Stimulated activated CD4-positive, alpha-beta T cell treated with anti-CD3 and anti-CD28 coated beads, Interleukin-2, amount 100 ng/mL, for 24 hours (primary cell): ENCODE results near the gene CREB3L1.
A peak's percentile ranks its signal among the peaks of the same experiment; 100 is the strongest.

Experiments used
- DNase-seq, 2 donors: peaks; one replicate each; pipeline ENCODE4 v3.0.0-alpha.2; 2020

The CREB3L1 gene, protein sequence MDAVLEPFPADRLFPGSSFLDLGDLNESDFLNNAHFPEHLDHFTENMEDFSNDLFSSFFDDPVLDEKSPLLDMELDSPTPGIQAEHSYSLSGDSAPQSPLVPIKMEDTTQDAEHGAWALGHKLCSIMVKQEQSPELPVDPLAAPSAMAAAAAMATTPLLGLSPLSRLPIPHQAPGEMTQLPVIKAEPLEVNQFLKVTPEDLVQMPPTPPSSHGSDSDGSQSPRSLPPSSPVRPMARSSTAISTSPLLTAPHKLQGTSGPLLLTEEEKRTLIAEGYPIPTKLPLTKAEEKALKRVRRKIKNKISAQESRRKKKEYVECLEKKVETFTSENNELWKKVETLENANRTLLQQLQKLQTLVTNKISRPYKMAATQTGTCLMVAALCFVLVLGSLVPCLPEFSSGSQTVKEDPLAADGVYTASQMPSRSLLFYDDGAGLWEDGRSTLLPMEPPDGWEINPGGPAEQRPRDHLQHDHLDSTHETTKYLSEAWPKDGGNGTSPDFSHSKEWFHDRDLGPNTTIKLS

DNA sequence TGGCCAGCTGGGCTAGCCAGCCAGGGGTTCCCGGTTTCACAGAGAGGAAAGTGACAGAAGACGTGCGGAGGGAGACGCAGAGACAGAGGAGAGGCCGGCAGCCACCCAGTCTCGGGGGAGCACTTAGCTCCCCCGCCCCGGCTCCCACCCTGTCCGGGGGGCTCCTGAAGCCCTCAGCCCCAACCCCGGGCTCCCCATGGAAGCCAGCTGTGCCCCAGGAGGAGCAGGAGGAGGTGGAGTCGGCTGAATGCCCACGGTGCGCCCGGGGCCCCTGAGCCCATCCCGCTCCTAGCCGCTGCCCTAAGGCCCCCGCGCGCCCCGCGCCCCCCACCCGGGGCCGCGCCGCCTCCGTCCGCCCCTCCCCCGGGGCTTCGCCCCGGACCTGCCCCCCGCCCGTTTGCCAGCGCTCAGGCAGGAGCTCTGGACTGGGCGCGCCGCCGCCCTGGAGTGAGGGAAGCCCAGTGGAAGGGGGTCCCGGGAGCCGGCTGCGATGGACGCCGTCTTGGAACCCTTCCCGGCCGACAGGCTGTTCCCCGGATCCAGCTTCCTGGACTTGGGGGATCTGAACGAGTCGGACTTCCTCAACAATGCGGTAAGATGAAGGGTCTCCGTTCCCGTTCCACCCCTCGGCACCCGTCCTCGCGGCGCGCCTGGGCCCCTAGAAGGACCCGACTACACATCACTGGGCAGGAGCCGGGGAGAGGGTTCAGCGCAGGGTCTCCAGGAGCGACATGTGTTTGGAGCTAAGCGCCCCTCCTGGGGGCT lies at the start of gene CREB3L1:
CREB3L1 (plus strand) TSS at position 41 of the 765 bp plus-strand sequence; CDS start at position 491, 450 bp downstream.
- DNase-seq: no peak

DNA sequence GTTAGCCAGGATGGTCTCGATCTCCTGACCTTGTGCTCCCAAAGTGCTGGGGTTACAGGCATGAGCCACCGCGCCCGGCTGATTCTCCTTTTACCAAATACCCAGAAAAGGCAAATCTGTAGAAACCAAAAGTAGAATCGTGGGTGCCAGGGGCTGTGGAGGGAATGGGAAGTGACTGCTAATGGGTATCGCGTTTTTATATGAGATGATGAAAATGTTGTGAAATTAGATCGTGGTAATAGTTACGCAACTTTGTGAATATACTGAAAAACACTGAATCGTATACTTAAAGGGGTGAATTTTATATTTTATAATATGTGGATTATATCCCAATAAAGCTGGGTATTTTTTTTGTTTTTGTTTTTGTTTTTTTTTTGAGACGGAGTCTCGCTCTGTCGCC lies 48.2 kb upstream of the CREB3L1 start:
- no peak for DNase-seq

DNA sequence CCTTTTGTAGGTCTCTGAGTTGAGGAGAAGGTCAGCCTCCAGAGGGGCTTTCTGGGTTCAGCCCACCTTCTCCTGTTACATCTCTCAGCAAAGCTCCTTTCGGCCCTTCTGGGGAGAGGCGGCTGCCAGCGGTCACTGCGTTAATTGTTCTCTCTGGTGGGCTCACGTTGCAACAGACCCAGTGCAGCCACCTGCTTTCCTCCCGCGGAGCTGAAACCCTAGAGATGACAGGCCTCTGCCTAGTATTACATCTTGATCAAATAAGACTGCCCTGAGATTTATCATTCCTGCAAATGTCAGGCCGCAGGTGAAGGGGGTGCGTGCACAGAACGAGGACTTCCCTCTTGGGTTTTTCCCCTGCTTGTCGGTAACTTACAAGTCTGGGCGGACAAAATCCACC lies 43.2 kb upstream of the CREB3L1 start:
- DNase-seq: no peak

DNA sequence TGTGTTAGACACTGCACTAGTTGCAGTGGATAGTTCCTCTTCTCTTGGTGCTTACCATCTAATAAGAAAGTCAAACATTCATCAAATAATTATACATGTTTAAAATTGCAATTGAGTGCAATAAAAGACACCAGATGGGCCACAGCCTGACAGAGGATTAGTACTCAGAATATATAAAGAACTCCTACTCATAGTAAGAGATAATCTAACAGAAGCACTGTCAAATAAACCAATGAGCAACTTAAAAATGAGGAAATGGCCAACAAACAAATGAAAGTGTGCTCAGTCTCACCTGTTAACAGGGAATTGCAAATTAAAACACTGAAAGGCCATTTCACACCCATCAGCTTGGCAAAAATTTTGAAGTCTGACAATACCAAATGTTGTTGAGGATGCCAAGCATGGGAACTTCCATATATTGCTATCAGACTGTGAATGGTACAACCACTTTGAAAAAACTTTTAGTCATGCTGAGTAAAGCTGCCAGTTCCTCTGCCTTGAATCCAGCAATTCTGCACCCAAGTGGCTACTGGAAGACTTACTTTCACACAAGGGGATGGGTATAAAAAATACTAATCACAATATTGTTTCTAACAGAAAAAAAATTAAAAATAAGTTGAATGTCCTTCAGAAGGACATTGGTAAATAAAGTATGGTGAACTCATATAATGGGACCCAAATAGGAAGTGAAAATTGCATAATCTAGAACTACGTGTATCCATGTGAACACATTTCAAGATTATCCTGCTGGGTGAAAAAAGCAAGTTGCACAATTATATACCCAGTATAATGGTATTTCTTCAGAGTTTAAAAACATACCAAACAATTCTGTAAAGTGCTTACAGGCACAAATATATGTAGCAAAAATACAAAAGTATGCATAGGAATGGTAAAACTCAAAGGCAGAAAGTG lies 41.4 kb upstream of the CREB3L1 start:
- DNase-seq: no peak

DNA sequence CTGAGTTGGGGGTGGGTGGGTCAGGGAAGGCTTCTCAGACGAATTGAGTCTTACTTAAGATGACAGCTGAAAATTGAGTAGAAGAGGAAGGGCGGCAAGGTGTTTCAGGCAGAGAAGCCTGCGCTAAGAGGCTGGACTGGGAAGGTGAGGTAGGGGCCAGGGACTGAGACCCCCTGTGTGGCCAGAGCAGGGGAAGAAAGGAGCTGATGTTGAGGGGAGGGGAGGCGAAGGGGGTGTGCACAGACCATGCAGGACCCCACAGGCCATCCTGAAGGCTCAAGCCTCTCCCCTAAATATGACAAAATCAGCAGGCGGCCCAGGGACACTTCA lies 40.6 kb upstream of the CREB3L1 start:
- DNase-seq: no peak

DNA sequence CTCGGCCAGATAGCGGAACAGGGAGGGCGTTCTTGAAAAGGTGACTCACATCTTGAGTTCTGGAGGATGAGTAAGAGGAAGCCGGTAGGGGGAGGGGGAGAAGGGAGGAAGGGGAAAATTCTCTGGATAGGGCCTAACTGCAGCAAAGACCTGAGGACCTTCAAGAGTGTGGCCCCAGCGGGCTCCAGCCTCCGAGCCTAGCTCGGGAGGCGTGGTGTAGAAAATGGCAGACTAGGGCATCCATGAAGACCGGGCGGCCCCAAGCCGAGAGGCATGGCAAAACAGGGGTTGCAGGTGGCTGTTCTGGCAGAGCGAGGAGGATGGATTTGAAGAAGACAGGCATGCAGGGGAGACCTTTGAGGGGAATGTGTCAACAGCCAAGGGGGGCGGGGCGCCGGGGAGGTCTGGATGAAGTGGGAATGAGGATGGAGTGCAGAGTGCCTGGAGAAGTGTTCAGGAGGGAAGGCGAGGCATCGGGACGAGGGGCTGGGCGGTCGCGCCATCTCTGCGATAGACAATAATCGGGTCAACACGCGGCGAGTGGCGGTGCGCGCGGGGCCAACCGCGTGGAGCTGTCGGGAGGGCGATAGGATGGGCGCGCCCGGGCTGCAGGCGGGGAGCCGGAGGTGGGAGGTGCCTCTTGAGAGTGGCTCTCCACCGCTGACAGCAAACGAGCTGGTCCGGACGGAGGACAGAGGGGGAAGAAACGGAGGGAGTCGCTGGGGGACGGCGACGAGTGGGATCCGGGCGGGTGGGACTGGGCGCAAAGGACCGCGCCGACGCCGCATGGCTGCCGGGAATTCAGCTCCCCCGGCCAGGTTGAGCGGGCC lies 40.0 kb upstream of the CREB3L1 start:
- peak; percentile 64 to 66 for DNase-seq

DNA sequence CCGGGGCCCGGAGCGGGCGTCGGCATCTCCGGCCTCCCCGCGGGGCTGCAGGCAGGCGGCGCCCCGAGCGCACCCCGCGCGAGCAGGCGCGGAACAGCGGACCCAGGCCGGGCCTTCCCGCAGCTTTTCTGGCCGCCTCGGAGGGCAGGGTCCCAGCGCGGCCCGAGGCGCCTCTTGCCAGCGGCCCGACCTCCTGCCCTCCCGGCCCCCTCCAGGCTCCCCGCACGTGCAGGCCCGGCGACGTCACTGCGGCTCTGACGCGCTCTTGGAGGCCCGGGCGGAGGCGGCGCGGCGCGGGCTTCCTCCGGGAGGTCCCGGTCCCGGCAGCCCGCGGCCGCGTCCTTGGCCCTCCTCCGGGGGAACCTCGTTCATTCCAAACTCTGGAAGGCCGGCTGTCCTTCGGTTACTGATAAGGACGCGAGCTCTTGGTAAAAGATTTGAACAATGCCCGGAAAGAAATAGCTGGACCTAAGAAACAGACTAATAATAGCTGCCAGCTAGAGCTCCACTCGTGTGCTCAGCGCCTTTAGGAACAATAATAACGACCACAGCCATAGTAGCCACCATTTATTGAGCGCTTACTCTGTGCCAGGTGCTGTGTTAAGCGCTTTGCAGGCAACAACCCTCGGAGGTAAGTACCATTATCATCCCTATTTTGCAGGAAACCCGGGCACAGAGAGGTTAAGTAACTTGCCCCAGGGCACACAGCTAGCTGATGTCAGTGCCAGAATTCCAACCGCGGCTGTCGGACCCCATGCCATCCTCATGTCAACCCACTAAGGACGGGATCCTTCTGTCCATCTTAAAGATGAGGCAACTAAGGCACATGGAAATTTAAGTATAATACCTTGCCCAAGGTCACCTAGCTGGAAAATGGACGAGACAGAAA lies 39.1 kb upstream of the CREB3L1 start:
- peak; percentile 66 to 77 for DNase-seq

DNA sequence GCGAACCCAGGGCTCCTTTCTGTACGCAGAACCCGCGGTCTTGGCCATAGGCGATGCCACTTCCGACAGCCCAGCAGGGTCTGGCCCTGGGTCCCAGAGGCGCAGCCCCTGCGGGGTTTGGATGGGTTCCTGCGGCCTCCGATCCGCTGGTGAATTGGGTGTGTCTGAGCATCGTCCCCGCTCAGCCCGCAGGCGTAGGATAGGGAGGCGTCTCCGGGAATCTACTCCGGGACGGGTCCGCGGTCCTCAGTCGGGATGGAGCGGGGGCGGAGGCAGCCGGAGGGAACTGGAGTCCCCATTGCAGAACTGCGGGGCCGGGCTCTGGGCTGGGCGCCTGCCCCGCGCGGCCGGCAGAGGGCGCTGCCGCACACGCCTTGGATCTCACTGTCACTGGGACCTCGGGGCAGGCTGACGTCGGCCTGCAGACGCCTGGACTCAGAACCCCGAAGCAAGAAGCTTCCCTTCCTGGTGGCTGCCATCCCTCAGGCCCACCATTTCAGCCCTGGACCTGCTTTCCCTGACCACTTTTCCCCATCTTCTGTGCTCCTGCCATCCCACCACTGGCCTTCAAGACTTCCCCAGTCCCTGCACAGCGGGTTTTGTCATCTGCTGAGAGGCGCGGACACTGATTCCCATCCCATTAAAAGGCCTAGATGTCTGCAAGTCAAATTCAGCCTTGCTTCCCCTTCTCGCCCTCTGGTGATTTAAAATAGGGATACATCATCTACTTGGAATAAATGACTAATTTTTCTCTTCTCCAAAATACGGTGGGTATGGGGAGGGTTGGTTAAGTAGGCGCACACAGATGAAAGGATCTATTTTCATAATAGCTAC lies 38.3 kb upstream of the CREB3L1 start:
- peak; percentile 84 to 87 for DNase-seq

DNA sequence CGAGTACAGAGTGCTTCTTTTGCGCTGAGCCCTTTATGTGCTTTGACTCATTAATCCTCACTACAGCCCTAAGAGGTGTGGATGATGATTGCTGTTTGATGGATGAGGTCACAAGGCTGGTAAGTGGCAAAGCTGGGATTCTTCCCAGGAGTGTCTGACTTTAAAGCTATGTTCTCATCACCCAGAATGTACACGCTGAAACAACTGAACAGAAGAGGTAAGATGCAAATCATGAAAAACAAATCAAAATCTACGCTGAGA lies 37.7 kb upstream of the CREB3L1 start:
- DNase-seq: no peak

DNA sequence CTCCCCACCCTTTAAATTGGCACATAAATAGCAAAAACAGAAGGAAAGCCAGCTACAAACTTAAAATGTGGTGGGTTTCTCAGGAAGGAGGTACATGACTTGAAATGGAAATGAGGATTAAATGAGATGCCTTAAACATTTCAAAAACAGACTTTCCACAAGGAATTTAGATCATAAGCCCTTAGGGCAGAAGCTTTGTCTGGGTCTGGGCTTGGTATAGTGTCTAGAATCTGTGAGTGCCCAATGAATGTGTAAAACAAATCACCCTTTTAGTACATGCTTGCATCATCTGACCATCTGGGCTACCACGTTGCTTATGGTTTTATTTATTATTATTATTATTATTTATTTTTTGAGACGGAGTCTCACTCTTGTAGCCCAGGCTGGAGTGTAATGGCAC lies 37.1 kb upstream of the CREB3L1 start:
- DNase-seq: no peak

DNA sequence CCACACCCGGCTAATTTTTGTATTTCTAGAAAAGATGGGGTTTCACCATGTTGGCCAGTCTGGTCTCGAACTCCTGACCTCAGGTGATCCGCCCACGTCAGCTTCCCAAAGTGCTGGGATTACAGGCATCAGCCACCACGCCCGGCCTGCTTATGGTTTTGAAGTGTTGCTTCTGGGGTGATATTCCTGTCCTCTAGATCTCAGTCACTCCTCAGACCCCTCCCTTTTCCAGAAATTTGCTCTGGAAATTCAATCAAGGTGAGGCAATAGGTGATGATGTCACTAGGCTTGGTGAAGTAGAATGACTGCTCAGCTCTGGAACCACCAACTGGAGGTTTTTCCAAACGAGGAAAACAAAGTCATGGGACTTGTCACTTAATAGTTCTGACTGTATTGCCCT lies 36.6 kb upstream of the CREB3L1 start:
- no peak for DNase-seq

DNA sequence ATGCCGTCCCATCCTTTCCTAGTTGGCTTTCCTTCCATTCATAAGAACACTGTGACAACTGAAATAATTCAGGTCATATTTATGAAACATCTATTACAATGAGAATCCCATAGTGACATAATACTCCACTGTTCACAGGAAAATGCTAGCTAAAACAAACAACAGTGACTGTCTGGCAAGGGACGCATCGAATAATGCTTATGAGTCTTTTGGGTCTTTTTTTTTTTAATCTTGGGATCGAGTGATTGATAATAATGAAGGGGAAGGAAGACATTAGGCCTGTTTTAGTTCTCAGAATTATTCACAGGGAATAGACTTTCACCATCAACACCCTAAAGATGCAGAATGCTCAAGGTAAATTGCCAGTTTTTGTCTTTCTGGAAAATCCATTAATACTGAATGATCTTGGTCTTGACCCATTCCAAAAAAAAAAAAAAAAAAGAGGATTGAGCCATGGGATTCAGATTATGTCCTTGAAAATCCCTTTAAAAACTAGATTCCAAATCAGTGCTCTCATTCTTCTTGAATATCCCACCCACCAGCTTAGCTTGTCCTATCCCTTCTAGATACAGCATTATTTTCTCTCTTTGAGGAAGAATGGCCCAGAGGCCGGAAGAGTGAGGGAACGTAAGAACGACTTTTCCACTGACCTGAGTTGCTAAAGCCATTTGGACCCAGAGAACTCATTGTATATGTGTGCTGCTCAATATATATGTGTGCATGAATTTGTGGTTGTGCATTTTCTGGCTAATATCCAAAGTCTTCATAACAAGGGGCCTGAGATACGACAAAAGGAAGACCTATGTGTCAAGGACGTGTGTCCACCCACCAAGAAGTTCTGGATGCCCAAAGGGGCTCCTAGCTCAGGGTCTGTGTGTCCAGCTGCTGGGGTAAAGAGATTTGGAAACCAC lies 35.2 kb upstream of the CREB3L1 start:
- no peak for DNase-seq

DNA sequence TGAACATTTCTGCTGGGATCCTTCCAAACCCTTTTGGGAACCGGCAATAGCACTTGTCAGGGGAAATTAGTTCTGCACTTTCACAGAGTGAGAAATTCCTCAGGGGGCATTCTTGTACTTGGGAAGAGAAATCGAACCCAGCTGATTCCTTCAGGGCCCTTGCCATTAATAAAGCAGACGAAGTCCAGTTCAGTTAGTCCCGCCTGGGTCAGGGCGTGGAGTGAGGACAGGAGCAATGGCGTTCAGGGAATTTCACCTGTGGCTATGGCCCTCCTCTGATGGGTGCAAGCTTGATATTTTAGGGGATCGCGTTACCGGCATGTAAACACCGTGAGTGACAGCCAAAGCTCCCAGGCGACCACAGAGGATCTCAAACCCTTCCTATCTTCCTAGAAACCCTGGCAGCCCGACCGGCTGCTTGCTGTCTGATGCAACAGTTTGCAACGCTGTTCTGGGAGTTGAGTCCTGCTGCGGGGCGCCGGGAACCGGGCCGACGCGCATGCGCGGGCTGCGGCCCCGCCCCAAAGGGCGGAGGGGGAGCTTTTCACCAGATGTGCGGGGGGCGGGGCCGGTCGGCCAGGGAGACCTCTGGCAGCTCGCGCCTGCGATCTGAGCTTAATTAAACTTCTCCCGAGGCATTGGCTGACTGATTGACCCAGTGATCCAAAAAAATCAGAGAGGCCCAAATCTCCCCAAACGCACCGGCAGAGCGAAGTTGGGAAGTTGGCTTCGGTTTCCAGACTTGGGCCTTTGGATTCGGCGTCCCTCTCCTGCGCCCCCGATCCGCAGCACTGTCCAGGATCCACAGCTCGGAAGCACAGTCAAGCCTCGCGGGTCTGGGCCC lies 34.3 kb upstream of the CREB3L1 start:
- peak; percentile 93 to 94 for DNase-seq

DNA sequence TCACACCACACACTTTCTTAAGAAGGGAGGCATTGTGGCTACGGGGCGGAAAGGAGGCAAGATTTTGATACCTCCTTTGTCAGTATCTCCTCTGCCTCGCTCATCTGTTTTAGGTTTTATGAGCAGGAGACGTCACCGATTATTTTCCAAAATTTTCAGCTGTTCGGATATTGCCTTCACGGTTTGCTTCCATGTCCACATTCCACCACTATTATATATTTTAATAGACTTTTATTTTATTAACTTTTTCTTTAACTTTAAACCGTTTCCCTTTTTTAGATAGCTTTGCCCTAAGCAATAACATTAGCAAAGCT lies 33.7 kb upstream of the CREB3L1 start:
- no peak for DNase-seq

DNA sequence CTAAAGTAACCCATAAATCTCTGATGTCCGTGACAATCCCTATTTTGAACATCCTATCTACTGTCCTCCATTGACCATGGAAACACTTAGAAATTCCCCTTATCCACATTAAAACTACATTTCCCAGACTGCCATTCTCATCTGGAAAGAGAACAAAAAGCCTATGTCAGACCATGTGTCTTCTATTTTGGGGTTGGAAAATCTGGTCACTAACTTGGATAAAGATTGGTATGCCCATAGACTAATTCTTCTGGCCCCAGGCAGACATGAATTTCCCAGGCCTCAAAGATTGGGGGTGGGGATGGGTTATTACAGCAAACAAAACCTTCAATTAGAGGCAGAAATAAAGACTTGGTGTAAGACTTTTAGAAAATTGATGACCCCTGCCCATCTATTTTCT lies 30.9 kb upstream of the CREB3L1 start:
- no peak for DNase-seq

DNA sequence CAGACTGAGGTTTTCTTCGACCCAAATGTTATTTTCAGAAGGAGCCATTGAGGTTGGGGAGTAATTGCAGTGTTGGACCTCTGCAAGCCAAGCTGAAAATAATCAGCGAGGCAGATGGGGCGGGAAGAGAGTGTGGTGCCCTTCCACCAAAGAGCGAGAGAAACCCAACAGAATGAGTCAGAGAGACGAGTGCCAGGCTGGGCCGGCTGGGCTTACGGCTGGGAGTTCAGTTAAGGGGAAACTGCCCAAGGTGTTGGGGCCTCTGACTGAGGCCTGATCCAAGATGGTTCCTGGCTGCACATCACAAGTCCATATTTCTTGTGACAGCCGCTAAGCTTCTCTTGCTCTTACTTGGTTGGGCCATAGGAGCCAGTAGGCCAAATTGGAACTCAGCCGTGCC lies 30.4 kb upstream of the CREB3L1 start:
- no peak for DNase-seq

DNA sequence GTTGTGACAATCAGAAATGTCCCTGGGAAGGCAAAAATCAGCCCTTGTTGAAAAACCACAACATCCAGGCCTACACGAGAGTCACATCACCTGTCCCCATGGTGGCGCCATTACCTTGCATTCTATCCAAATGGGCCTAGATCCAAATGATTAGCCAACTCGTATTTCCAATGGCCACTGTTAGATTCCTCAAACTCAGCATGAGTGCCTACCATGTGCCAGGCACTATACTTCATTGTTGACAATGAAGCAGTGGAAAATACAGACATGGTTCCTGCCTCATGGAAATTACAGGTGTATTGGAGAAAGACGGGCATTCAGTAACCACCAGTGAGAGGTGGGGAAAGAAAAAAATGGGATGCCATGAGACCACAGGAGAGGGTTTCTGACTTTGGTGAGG lies 29.8 kb upstream of the CREB3L1 start:
- peak; percentile 25 to 46 for DNase-seq

DNA sequence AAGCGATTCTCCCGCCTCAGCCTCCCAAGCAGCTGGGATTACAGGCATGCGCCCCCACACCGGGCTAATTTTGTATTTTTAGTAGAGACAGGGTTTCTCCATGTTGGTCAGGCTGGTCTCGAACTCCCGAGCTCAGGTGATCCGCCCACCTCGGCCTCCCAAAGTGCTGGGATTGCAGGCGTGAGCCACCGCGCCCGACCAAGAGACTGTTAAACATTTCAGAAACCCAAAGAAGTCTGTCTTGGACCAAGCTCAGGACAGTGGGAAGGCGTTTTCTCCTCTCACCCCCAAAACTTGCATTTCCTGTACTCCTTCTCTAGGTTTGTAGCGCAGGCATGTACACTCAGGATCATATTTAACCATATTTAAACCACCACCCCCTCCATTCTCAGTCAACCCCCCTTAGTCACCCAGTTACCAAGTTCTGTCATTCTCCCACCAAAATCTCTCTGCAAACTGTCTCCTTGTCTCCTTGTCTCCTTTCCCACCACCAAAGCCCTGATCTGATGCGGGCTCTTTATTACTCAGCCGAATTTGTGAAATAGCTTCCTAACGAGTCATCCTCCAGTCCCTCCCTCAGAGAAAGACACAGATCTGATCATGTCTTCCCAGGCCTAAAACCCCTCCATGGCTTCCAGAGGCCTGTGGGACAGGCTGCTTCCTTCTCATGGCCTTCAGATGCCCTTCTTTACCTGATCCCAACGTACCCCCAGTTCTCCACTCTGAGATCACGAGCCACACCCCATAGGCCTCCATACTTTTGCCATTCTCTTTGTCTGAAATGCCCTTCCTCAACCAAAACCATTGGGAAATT lies 29.0 kb upstream of the CREB3L1 start:
- DNase-seq: no peak
